GM19452 (cell line): Measurements from ENCODE around the gene ENDOV.

Source experiments
- ATAC-seq: cut with Tn5 transposase; IDR thresholded peaks from one replicate; pipeline ENCODE4 v1.9.1; 2021; ENCODE audit not compliant: unreplicated experiment

ENDOV gene

DNA sequence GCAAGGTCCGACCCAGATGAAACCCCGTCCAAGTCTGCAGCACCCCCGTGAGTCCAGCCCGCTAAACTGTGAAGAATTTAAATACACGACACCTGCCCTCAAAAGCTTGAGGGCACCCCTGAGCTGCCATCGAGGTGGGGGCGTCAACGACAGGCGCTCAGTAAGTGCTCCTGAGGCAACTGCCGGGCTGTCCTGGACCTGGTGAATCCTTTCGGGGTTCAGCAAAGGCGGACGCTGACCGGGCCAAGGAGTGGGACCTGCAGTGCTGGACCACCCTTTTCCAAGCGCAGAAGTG lies 512 bp upstream of the ENDOV start:
- ATAC-seq: no peak

DNA sequence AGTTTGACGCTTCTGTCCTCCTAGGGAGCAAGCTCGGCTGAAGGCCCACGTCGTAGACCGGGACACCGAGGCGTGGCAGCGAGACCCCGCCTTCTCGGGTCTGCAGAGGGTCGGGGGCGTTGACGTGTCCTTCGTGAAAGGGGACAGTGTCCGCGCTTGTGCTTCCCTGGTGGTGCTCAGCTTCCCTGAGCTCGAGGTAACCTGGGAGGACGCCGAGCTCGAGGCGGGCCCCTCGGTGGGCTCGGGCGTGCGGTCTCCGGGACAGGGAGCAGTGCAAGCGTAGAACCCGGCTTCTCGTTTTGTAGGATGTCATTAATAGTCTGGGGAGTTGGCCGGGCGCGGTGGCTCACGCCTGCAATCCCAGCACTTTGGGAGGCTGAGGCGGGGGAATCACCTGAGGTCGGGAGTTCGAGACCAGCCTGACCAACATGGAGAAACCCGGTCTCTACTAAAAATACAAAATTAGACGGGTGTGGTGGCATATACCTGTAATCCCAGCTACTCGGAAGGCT lies 715 bp downstream of the ENDOV start:
- ATAC-seq: peak; percentile 22

DNA sequence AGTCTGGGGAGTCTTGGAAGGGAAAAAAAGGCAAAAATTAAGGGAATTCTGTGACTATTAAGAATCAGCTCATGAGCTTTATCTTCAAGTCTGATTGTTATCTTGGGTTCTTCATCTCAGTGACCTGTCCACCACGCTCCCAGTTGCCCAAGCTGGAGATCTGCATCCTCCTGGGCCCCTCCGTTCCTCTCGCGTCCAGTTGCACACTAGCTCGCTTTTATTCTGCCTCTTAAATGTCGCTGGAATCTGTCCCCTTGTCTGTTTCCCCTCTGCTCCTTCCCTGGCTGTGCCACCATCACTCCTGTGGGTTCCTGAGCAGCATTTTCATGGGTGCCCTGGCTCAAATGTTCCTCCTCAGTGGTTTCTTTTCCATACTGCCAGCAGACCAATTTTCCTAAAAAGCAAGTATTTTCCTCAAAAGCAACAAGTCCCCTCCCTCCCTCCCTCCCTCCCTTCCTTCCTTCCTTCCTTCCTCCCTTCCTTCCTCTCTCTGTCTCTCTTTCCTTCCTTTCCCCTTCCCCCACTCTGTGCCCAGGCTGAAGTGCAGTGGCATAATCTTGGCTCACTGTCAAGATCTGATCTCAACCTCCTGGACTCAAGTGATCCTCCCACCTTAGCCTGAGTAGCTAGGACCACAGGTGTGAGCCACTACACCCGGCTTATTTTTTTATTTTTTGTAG lies 1.4 kb downstream of the ENDOV start:
- ATAC-seq: no peak

GRCh38 chr17:80416940-80417293 lies 1.9 kb downstream of the ENDOV start:
- no peak for ATAC-seq

- ATAC-seq: no peak
These were observed 3.6 kb downstream of the ENDOV start for GRCh38 chr17:80418589-80418988.

- no peak for ATAC-seq
These were observed 4.3 kb downstream of the ENDOV start for GRCh38 chr17:80419255-80419654.

- ATAC-seq: no peak
These were observed 6.6 kb downstream of the ENDOV start for GRCh38 chr17:80421381-80422090.

GRCh38 chr17:80422276-80422675 lies 7.3 kb downstream of the ENDOV start:
- no peak for ATAC-seq

DNA sequence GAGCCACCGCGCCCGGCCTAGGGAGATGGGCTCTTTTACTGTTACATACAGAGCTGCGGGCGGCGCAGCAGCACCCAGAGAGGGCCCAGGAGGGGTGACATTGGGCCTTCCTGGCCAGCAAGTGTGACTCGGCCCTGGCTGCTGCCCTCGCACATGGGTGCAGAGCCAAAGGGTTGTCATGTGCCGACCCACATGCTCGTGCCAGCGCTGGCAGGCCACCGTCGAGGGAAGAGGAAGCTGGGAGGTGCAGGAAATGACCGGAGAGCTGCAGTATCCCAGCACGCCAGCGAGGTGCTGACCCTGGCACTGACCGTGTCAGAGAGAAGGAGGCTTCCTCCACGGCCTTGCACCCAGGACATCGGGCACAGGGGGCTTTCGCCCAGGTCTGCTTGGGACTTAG lies 8.0 kb downstream of the ENDOV start:
- no peak for ATAC-seq

GRCh38 chr17:80423536-80424225 lies 8.7 kb downstream of the ENDOV start:
- ATAC-seq: no peak

DNA sequence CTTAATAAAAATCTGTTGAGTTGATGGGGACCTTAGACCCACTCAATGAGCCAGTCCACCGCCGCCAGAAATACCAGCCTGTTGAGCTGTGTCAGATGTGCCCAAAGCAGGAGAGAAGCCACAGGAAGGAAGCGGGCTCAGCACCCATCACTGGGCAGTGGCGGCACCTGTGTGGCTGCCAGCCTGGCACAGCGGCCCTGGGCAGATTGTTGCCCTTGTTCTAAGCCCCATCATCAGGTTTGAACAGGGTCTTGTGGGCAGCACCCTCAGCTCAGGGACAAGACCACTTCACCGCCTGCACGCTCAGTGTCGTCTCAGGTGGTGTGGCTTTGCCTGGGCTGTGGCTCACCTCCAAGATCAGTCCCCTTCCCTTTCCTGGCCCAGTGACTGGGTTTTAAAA lies 9.3 kb downstream of the ENDOV start:
- ATAC-seq: no peak

DNA sequence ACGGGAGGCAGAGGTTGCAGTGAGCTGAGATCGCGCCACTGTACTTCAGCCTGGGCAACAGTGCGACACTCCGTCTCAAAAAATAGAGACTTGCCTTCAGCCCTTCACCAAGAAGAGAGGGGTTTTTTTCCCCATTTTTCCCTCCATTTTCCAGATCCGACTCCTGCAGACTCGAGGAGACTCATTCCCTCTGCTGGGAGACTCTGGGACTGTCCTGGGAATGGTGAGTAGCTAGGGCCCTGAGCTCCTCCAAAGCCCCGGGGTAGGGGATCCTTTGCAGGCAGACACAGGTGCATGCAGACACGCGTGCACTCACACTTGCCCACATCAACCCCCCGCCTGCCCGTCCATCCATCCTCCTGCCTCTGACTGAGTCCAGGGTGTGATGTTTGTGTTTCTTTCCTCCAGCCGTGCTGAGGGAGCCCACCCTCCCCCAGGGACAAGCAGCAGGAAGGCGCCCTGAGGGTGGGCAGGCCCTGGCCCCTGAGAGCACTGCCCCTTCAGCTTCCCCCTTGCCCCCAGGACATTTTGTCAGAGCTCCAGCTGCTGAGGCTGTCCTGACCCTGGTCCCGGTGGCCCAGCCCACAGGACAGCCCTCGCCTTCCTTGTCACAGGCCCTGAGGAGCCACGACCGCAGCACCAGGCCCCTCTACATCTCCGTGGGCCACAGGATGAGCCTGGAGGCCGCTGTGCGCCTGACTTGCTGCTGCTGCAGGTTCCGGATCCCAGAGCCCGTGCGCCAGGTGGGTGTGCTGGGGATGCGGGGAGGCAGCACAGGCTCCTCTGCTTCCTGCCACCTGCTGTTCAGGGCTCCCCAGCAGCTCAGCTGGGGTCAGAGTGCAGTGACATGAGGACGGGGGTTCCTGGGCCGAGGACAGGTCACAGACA lies 10.2 kb downstream of the ENDOV start:
- ATAC-seq: no peak

DNA sequence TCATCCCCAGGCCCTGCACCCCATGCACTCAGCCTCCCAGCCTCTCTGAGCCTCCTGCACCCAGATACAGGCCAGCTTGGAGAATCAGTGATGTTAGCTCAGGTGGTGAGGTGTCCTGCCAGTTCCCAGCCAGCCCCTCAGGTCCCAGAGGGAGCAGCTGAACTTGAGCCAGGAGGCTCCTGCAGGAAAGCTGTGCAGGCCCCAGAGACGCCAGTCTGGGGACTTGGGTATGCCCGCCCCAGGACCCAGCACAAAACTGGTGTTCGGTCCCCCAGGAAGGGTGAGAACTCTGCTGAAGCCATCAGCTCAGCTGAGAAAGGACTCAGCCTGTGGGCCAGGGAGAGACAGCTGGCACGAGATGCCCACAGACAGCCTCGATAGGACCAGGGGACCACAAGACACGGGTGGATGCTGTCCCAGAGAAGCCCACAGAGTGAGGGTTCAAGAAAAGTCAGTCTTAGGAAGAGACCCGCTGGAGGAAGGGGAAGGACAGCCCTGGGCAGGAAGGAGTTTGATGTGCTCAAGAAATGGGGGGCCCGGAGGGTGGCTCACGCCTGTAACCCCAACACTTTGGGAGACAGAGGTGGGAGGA lies 11.0 kb downstream of the ENDOV start:
- no peak for ATAC-seq

- ATAC-seq: no peak
These were observed 11.8 kb downstream of the ENDOV start for GRCh38 chr17:80426671-80427326.

DNA sequence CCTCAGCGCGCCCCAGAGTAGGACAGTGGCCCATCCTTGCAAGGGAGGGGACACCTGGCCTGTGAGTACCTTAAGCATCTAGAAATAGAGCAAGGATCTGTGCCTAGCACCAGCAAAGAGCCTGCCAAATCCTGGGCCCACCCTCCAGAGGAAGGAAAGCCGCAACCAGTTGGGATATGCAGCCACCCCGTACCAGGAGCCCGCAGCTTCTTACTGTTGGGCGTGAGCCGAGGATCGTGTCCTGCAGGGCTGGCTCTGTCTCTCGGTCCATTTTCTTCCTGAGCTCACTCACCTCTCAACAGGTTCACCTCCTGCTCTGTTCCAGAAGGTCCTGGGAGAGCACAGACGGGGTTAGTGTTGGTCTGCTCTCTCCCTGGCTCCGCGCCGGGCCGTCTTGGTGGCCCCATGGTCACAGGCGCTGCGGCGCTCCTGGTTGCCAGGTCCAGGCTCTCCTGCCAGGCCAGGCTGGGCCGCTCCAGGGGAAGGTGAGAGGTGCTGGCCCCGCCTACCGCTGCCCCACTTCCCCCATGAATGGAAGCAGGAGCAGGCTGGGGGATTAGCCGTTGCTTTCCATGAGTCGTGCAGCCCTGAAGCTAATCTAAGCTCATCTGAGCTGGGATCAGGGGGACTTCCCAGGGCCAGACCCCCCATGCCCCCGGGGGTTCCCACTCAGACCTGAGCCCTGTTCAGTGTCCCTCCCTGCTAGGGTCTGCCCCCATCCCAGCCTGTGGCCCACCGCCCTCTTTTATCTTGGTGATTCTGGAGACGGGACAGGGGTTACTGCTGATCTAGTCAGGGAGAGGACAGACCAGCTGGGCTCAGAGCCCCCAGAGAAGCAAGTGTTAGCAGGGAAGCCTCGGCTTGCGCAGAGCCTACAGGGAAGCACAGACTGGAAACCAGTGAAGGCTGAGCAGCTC lies 12.7 kb downstream of the ENDOV start:
- no peak for ATAC-seq

GRCh38 chr17:80428363-80428762 lies 13.4 kb downstream of the ENDOV start:
- no peak for ATAC-seq

DNA sequence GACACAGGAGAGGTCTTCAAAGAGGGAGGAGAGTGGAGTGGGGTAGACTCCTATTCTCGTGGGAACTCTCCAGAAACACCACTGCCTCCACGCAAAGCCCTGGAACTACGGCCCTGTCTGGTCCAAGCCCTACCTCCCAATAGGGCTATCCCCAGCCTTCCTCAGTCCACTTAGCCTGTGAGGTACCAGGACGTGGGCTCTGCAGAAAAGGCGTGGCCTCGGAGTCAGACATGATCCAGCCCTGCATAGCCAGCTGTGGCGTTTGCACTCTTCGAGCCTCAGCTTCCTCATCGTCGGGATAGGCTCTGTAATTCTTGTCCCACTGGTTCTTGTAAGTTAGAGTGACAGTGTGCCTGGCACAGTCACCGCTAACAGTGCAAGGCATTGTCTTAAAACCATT lies 13.8 kb downstream of the ENDOV start:
- no peak for ATAC-seq

- ATAC-seq: no peak
These were observed 14.6 kb downstream of the ENDOV start for GRCh38 chr17:80429356-80430275.
